Astrocyte (in vitro differentiated cells and primary cell): ENCODE measurements around the gene ITPK1. TPM values are rescaled to one million over a fixed set of nuclear protein-coding genes. Genes with fewer than 3 reads are reported as not detected.

ENCODE experiments used
- DNase-seq: peaks from one replicate; pipeline ENCODE4 v3.0.0-alpha.2; 2010; ENCODE audit warnings: low read depth
- FAIRE-seq: peaks from 2 replicates; lab custom pipeline; 2011; peaks lifted over from hg19 to GRCh38; lab: Jason Lieb, UNC
- H2AFZ ChIP-seq: 2 replicates; pipeline ENCODE4 v1.6.0; 2012; ENCODE audit warnings: low read depth, low read length, inconsistent platforms
- H3K27ac ChIP-seq: 2 replicates; pipeline ENCODE4 v1.5.1; 2011; ENCODE audit warnings: low read depth, low read length, inconsistent platforms
- H3K27me3 ChIP-seq: 2 replicates; pipeline ENCODE4 v1.6.0; 2011; ENCODE audit warnings: low read length, inconsistent platforms; ENCODE audit not compliant: insufficient read depth
- H3K36me3 ChIP-seq: 2 replicates; pipeline ENCODE4 v1.5.1; 2011; ENCODE audit warnings: low read length, inconsistent platforms; ENCODE audit not compliant: insufficient read depth
- H3K4me1 ChIP-seq: 2 replicates; pipeline ENCODE4 v1.5.1; 2011; ENCODE audit warnings: low read length, inconsistent platforms; ENCODE audit not compliant: insufficient read depth
- H3K4me2 ChIP-seq: 2 replicates; pipeline ENCODE4 v1.6.0; 2012; ENCODE audit warnings: low read length, inconsistent platforms
- H3K4me3 ChIP-seq: 2 replicates; pipeline ENCODE4 v1.5.1; 2011; ENCODE audit warnings: low read depth, mild to moderate bottlenecking, low read length, inconsistent platforms; ENCODE audit not compliant: insufficient read depth
- H3K79me2 ChIP-seq: 2 replicates; pipeline ENCODE4 v1.6.0; 2012; ENCODE audit warnings: mild to moderate bottlenecking, low read length, inconsistent platforms; ENCODE audit not compliant: insufficient read depth
- H3K9ac ChIP-seq: 2 replicates; pipeline ENCODE4 v1.6.0; 2012; ENCODE audit warnings: mild to moderate bottlenecking, low read length, inconsistent platforms
- H3K9me3 ChIP-seq: 2 replicates; pipeline ENCODE4 v1.5.1; 2012; ENCODE audit warnings: low read depth, mild to moderate bottlenecking, low read length, inconsistent platforms; ENCODE audit not compliant: insufficient read depth
- H4K20me1 ChIP-seq: 2 replicates; pipeline ENCODE4 v1.6.0; 2012; ENCODE audit warnings: low read length, inconsistent platforms; ENCODE audit not compliant: insufficient read depth
- H3K27ac Mint-ChIP-seq: one replicate; pipeline ENCODE4 v1.8.0; 2021; ENCODE audit warnings: mild to moderate bottlenecking, mixed read lengths; ENCODE audit not compliant: unreplicated experiment
- H3K27me3 Mint-ChIP-seq: one replicate; pipeline ENCODE4 v1.8.0; 2021; ENCODE audit warnings: low read depth, mixed read lengths; ENCODE audit not compliant: unreplicated experiment
- H3K36me3 Mint-ChIP-seq: one replicate; pipeline ENCODE4 v1.8.0; 2021; ENCODE audit warnings: low read depth, mixed read lengths; ENCODE audit not compliant: unreplicated experiment
- H3K4me1 Mint-ChIP-seq: one replicate; pipeline ENCODE4 v1.8.0; 2021; ENCODE audit warnings: low read depth, mixed read lengths; ENCODE audit not compliant: unreplicated experiment
- H3K4me3 Mint-ChIP-seq: one replicate; pipeline ENCODE4 v1.8.0; 2021; ENCODE audit warnings: mild to moderate bottlenecking, moderate library complexity, mixed read lengths; ENCODE audit not compliant: unreplicated experiment
- H3K9me3 Mint-ChIP-seq: one replicate; pipeline ENCODE4 v1.8.0; 2021; ENCODE audit warnings: mild to moderate bottlenecking, mixed read lengths; ENCODE audit not compliant: unreplicated experiment
- EZH2 ChIP-seq: IDR thresholded peaks from 2 replicates; pipeline ENCODE4 v1.6.1; 2012; ENCODE audit warnings: mild to moderate bottlenecking, low read length, inconsistent platforms; ENCODE audit not compliant: insufficient read depth
- total RNA-seq: library from RNA; stranded (reverse); gene quantifications from 2 replicates; pipeline ENCODE4 v1.2.1, GENCODE V29; 2021
- TF ChIP-seq, protein P1 (sequence below): IDR thresholded peaks from 2 replicates; pipeline ENCODE4 v1.5.1; 2011; ENCODE audit warnings: low read depth, mild to moderate bottlenecking, inconsistent platforms, low read length, moderate library complexity; ENCODE audit not compliant: insufficient read depth

Gene ITPK1
- total RNA-seq, 1 donor from 2014 or later: 13.0 TPM

DNA sequence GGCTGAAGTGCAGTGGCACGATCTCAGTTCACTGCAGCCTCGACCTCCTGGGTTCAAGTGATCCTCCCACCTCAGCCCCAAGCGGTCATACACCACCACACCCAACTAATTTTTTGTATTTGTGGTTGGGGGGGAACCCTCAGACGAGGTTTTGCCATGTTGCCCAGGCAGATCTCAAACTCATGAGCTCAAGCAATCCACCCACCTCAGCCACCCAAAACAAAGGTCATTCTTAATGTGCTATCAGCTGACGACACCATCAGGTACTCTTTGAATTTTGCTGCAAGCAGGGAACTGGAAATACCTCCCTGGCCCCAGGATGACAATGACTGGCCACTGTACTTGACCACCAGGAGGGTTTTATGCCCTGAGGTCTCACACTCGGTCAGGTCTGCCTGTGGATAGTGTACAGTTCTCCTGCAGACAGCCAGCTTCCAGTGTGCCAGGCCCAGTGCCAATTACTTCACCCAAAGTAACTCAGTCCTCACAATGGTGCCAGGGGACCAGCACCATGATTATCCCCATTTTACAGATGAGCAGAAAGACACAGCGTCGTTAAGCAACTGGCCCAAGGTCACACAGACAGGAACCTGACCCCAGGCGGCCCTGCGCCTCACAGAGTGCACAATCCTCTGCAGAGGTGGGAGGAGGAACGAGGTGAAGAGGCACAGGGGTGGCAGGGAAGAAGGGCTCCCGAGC lies 42.9 kb downstream of the ITPK1 start:
- H3K9me3 Mint-ChIP-seq: no peaks in the 10 kb centered on the region
- no peak overlapping the region for H3K9ac ChIP-seq
- no peak overlapping the region for H3K4me3 ChIP-seq
- H3K27ac ChIP-seq: no peak overlapping the region
- H3K4me1 ChIP-seq: no peaks in the 10 kb centered on the region
- no peaks in the 10 kb centered on the region for H3K79me2 ChIP-seq
- H3K4me2 ChIP-seq: peak overlapping the region; percentile 8
- H3K9me3 ChIP-seq: no peaks in the 10 kb centered on the region
- no peak overlapping the region for H3K4me3 Mint-ChIP-seq
- TF ChIP-seq, protein P1, sequence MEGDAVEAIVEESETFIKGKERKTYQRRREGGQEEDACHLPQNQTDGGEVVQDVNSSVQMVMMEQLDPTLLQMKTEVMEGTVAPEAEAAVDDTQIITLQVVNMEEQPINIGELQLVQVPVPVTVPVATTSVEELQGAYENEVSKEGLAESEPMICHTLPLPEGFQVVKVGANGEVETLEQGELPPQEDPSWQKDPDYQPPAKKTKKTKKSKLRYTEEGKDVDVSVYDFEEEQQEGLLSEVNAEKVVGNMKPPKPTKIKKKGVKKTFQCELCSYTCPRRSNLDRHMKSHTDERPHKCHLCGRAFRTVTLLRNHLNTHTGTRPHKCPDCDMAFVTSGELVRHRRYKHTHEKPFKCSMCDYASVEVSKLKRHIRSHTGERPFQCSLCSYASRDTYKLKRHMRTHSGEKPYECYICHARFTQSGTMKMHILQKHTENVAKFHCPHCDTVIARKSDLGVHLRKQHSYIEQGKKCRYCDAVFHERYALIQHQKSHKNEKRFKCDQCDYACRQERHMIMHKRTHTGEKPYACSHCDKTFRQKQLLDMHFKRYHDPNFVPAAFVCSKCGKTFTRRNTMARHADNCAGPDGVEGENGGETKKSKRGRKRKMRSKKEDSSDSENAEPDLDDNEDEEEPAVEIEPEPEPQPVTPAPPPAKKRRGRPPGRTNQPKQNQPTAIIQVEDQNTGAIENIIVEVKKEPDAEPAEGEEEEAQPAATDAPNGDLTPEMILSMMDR: no peak
- TF ChIP-seq EZH2: no peak
- H3K36me3 ChIP-seq: no peaks in the 10 kb centered on the region
- H3K27ac Mint-ChIP-seq: no peak overlapping the region
- H3K27me3 Mint-ChIP-seq: peaks cover 53% of the 10 kb centered on the region
- peaks cover 4% of the 10 kb centered on the region for H3K4me1 Mint-ChIP-seq
- FAIRE-seq (no peak), DNase-seq (no peak)
- peaks cover 13% of the 10 kb centered on the region for H3K36me3 Mint-ChIP-seq
- peaks cover 33% of the 10 kb centered on the region for H4K20me1 ChIP-seq
- H3K27me3 ChIP-seq: no peaks in the 10 kb centered on the region
- no peak overlapping the region for H2AFZ ChIP-seq

DNA sequence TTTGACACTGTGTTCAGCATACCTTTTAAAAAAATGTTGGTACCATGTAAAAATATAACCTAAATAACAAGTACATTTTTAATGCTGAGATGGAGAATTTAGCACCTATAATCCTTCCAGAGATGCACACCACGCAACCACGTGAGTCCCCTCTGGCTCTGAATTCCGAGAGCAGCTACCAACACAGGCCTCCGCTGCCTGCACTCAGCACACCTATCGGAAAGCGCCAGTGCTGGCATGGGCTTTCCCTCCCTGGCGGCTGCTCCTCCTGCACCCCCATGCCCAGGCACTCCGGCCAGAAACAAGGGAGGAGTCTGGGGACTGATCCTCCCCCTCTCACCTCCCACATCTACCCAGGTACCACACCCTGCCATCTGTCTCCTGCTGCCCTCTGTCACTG lies 47.0 kb downstream of the ITPK1 start:
- no peaks in the 10 kb centered on the region for H3K79me2 ChIP-seq
- H4K20me1 ChIP-seq: peaks cover 23% of the 10 kb centered on the region
- no peak overlapping the region for H3K27ac Mint-ChIP-seq
- DNase-seq: no peak
- FAIRE-seq: no peak
- no peak overlapping the region for H2AFZ ChIP-seq
- H3K27me3 Mint-ChIP-seq: peaks cover 47% of the 10 kb centered on the region
- H3K4me2 ChIP-seq: no peak overlapping the region
- no peaks in the 10 kb centered on the region for H3K27me3 ChIP-seq
- peaks cover 13% of the 10 kb centered on the region for H3K36me3 Mint-ChIP-seq
- TF ChIP-seq EZH2: no peak
- TF ChIP-seq, protein P1: no peak
- no peak overlapping the region for H3K27ac ChIP-seq
- H3K36me3 ChIP-seq: no peaks in the 10 kb centered on the region
- no peak overlapping the region for H3K9ac ChIP-seq
- no peak overlapping the region for H3K4me3 ChIP-seq
- no peak overlapping the region for H3K4me3 Mint-ChIP-seq
- no peaks in the 10 kb centered on the region for H3K9me3 ChIP-seq
- no peaks in the 10 kb centered on the region for H3K4me1 Mint-ChIP-seq
- peaks cover 17% of the 10 kb centered on the region for H3K4me1 ChIP-seq
- H3K9me3 Mint-ChIP-seq: no peaks in the 10 kb centered on the region

DNA sequence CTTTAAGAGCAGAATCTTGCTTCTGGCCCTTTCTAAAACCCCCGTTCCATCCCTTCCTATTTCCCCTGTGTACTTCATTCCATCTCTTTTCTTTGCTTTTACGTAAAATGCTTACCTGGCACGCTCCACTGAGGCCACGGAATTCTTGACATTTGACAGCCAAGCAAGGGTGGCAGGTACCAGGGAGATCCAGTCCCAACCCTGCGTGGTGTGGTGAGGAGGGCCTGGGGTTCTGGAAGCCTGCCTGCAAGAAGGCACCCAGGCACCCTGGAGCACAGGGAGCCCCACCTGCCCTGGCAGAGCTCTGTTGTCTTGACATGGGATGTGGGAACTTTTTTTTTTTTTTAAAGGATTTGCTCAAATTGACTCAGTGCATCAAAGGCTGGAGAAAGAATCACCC lies 48.6 kb downstream of the ITPK1 start:
- TF ChIP-seq, protein P1: no peak
- no peak for TF ChIP-seq EZH2
- DNase-seq (no peak), FAIRE-seq (no peak)
- Histone ChIP-seq H4K20me1 (peaks cover 21% of the 10 kb centered on the region), H3K36me3 (no peaks in the 10 kb centered on the region), H3K27ac (no peak overlapping the region), H3K27me3 (no peaks in the 10 kb centered on the region), H3K4me2 (no peak overlapping the region), H3K9me3 (no peaks in the 10 kb centered on the region), H3K79me2 (no peaks in the 10 kb centered on the region), H3K9ac (no peak overlapping the region), H2AFZ (no peak overlapping the region), H3K4me1 (peaks cover 17% of the 10 kb centered on the region), H3K4me3 (no peak overlapping the region)
- Mint-ChIP-seq H3K36me3 (peaks cover 13% of the 10 kb centered on the region), H3K9me3 (no peaks in the 10 kb centered on the region), H3K27me3 (peaks cover 46% of the 10 kb centered on the region), H3K4me3 (no peak overlapping the region), H3K4me1 (no peaks in the 10 kb centered on the region), H3K27ac (no peak overlapping the region)
